GM21619 (cell line): ENCODE results near the gene ETHE1.
A peak's percentile ranks its signal among the peaks of the same experiment; 100 is the strongest.
"Not testable (repeated sequence)": the region's sequence is repeated elsewhere in the genome, so short reads cannot be mapped to it uniquely, and the experiment has no call there.

ENCODE experiments used
- ATAC-seq: cut with Tn5 transposase; IDR thresholded peaks from one replicate; pipeline ENCODE4 v1.9.1; 2021; ENCODE audit not compliant: unreplicated experiment

ETHE1 gene

GRCh38 chr19:43525836-43526771 is 897 bp downstream of the ETHE1 start:
- no peak for ATAC-seq

GRCh38 chr19:43524922-43525835 is 1.8 kb downstream of the ETHE1 start:
- no peak for ATAC-seq

DNA sequence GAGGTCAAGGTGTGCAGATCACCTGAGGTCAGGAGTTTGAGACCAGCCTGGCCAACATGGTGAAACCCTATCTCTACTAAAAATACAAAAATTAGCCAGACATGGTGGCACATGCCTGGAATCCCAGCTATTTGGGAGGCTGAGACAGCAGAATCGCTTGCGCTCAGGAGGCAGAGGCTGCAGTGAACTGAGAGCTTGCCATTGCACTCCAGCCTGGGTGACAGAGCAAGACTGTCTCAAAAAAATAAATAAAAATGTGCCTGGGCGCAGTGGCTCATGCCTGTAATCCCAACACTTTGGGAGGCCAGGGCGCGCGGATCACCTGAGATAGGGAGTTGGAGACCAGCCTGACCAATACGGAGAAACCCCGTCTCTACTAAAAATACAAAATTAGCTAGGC is 3.3 kb downstream of the ETHE1 start:
- not testable (repeated sequence) for ATAC-seq

DNA sequence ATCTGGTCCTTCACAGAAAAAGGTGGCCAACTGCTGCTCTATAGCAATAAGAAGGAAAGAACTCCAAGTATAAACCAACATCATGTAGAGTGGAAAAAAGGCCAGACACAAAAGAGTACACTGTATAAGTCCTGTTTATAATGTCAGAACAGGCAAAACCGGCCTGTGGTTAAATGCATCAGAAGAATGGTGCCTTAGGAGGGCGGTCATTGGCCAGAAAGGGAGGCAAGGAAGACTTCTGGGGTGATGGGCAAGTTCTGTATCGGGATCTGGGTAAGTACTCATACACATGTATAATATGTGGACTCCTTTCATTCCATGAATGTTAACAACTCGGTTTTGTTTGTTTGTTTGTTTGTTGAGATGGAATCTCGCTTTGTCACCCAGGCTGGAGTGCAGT is 4.1 kb downstream of the ETHE1 start:
- no peak for ATAC-seq

GRCh38 chr19:43519436-43520088 is 7.4 kb downstream of the ETHE1 start:
- ATAC-seq, result no peak

DNA sequence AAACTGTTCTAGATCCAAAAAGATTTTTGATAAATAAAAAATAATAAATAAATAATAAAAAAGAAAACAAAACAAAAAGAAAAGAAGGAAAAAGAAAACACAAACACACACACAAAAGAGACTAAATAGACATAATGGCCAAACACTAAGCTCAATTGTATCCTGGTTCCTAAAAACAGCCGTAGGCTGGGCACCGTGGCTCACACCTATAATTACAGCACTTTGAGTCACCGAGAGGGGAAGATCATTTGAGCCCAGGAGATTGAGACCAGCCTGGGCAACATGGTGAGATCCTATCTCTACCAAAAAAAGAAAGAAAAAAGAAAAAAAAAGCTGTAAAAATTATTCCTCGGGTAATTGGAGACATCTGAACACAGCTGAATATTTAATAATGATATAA is 8.9 kb downstream of the ETHE1 start:
- ATAC-seq, result no peak

DNA sequence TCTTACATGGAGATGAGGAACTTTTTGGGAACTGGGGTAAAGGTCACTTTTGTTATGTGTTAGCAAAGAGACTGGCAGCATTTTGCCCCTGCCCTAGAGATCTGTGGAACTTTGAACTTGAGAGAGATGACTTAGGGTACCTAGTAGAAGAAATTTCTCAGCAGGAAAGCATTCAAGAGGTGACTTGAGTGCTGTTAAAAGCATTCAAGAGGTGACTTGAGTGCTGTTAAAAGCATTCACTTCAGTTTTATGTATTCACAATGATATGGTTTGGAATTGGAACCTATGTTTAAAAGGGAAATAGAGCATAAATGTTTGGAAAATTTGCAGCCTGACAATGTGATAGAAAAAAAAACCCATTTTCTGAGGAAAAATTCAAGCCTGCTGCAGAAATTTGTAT is 14.6 kb downstream of the ETHE1 start:
- not testable (repeated sequence) for ATAC-seq

DNA sequence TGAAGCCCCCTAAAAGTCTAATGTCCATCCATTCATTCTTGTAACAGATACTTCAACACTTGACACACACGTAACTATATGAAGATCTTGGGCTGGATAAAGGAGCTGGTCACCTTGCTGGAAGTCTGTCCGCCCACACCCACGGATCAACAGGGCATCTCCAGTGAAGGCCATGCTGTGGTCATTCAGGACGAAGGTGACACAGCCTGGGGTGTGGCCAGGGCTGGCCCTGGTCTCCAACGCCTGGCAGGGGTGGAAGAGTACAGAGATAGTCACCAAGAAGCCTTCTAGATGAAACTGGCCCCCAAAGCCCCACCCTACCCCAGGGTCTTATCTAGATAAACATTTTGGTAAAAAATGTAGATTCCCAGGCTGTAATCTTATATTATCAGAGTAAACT is 15.7 kb downstream of the ETHE1 start:
- no peak for ATAC-seq

DNA sequence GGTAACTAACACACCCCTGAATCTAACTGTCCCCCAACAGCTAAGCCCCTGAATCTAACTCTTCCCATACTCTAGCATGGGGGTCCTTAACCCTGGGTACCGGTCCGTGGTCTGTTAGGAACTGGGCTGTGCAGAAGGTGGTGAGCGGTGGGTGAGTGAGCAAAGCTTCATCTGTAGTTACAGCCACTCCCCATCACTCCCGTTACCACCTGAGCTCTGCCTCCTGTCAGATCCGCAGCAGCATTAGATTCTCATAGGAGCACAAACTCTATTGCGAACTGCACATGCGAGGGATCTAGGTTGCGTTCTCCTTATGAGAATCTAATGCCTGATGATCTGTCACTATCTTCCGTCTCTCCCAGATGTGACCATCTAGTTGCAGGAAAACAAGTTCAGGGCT is 16.3 kb downstream of the ETHE1 start:
- no peak for ATAC-seq

- no peak for ATAC-seq
These were observed 19.1 kb downstream of the ETHE1 start for GRCh38 chr19:43507880-43508279.

DNA sequence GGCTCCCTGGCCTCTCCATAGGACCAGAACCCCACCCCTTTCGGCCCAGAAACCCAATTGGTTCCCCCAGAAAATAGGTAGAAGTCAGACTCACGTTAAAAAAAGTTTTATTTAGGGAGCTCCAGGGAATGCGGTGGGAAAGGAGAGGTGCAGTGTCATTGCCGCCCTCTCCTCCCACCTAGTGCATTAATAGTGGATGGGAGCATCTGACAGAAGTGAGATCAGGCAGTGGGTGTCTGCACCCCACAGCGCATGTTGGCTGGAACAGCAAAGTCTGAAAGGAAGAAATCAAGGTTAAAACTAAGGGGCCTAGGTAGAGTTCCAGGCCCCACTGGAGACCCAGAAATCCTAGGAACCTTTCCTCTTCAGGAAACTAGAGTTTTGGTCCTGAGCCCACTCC is 20.4 kb downstream of the ETHE1 start:
- ATAC-seq, result no peak

GRCh38 chr19:43505941-43506340 is 21.1 kb downstream of the ETHE1 start:
- ATAC-seq, result no peak

DNA sequence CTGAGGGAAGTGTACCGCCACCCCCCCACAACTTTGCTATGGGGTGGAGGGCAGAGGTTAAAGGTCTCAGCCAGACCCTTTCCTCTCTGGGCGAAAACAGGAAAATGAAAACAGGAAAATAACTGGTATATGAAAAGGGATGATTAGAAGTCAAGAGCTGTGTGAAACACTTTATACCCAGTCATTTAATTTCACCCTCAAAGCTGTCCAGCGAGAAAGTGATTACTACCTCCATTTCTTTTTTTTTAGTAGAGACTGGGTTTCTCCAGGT is 21.9 kb downstream of the ETHE1 start:
- no peak for ATAC-seq

DNA sequence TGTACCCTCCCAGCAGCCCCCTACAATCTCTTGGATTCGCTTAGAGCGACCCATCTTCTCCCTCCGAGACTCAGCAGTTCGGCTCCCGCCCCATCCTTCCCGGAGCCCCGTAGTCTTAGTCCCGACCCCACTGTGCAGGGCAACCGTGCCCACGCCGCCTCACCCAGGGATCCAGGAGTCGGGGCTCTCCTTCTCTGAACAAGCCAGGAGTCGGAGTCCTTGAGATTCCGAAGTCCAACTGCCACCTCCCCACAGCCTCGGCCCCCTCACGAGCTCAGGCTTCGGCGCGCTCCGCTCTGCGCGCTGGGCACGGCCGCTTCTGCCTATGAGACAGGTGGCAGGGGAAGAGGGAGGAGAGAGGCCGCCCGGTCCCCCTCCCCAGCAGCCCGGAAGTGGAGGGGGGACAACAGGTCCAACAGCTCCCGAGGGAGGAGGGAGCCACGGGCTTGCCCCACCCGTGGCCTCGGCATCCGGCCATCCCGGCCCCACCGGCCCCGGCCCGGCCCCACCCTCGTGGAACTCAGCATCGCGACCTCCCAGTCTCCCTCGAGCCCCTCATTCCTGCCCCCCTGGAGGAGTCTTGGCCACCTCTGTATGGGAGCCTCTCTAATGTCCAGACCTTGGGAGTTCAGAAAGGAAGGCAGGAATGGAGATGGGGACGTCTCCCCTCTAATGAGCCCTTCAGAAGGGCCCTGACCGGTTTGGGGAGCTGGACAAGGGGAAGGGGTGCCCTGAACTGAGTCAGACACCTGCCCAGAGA is 22.4 kb downstream of the ETHE1 start, which contains the start of gene PHLDB3:
TSS of gene PHLDB3 (minus strand) at position 321 of the 760 bp plus-strand sequence. CDS start 628 bp downstream, outside the sequence.
- ATAC-seq, result peak; percentile 14

DNA sequence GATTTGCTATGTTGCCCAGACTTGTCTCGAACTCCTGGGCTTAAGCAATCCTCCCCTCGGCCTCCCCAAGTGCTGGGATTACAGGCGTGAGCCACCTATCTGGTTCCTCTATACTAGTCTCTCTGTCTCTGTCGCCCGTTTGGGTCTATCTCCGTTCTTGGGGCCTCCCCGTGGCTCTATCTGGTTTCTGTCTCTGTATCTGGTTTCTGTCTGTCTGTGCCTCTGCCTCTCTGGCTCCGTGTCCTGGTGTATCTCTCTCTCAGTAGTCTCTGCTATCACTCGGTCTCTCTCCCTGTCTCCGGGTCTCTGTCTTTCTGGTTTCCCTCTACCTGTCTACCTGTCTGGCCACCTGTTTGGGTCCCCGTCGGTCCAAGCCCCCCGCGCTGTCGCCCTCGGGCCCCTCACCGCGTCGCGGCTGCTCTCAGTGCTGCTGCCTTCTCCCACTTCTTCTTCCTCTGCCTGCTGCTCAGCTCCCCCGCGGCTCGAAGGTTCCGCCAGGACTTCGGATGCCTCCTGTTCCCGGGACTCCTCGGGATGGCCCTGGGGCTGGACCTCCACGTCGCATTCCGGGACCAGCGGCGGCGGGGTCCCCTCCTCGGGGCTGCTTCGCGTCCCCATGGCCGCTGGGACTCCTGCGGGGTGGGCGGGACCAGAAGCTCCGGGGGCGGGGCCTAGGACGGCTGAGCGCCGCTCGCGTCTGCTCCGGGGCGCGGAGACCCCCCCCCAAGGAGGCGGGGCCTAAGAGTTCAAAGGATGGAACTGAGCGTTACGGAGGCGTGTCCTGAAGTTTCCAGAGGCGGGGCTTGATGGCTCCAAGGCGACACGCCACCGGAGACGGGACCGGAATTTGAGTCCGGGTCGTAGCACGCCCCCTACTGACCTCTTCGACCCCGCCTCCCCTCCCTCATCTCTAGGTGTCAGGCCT is 23.2 kb downstream of the ETHE1 start:
- peak; percentile 93 for ATAC-seq

DNA sequence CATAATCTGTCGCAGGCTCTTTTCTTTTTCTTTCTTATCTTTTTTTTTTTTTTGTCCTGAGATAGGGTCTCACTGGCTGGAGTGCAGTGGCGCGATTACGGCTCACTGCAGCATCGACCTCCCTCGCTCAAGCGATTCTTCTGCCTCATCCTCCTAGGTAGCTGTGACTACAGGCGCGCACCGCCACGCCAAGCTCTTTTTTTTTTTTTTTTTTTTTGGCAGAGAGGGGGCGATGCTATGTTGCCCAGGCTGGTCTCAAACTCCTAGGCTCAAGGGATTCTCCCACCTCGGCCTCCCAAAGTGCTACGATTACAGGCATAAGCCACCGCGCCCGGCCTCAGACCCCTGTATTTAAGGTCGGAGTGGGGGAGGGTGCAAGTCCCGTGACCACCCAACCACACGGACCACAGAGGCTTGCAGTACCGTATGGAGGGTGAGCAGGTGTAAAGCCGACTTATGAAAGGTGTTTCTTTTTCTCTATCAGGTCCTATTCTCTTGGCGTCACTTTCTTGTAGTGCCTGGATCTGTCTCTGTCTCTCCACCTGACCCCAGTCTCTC is 24.5 kb downstream of the ETHE1 start:
- ATAC-seq, result no peak

- no peak for ATAC-seq
These were observed 25.2 kb downstream of the ETHE1 start for GRCh38 chr19:43501661-43502418.

- ATAC-seq, result no peak
These were observed 28.0 kb downstream of the ETHE1 start for GRCh38 chr19:43499042-43499441.
